NCI-H1417 treated with DMSO at 0.1 percent for 48 hours (cell line): ENCODE measurements around the gene AUTS2.

Experiments
- DNase-seq: peaks from one replicate; lab custom pipeline; 2025; lab: John Stamatoyannopoulos, UW

Gene AUTS2

GRCh38 chr7:70777251-70777650, 1179.0 kb downstream of the AUTS2 start:
- no peak for DNase-seq

DNA sequence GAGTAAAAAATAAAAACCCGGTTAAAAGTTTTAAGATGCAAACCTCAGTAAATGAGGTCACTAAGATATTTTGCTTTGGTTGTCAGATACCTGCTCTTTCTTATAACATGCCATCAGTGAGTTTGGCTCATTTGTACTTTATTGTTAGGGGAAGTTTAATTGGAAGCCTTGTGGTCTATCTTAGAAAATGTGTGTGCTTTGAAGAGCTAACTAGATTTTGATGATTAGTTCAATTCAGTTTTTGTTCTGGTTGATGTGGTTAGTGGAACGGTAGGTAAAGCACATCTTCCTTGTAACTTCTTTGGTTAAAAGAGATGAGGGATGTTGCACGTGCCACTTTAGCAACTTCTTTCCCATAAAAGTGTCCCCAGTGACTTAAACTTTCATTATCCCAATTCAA, 1180.3 kb downstream of the AUTS2 start:
- no peak for DNase-seq

GRCh38 chr7:70779321-70779720, 1181.0 kb downstream of the AUTS2 start:
- no peak for DNase-seq

DNA sequence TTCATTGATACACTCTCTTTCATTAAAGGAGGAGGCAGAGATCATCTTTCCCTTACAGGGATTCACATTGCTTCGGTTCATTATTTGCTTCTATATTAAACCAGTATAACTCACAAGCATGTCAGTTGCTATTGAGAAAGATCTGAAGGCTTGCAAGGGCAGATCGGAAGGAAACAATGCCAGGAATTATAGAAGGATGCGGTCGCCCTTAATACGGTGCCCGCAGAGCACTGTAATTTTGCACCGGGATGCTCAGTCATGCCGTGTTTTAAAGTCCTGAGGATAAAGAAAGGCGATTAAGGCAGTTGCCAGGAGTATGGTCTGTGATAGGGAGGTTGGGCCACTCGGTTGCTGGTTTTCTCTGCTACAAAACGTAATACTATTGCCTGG, 1183.6 kb downstream of the AUTS2 start:
- DNase-seq, result no peak

DNA sequence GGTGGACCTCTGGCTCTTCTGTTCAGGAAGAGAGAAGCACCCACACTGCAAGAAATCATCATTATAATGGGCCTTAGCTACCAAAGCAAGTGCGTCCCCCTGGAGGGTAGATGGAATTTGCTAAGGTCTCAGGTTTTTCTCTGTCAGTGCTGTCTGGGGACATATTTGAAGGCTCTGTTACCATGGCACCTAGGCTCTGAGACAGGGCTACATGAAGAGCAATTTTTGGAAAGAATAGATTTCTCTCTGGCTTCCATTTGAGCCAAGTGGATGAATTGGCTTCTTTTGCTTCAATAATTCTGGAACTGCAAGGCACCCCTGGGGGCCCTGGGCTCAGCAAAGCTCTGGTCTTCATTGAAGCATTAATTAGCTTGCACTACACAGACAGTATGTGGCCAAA, 1184.5 kb downstream of the AUTS2 start:
- DNase-seq, result no peak

DNA sequence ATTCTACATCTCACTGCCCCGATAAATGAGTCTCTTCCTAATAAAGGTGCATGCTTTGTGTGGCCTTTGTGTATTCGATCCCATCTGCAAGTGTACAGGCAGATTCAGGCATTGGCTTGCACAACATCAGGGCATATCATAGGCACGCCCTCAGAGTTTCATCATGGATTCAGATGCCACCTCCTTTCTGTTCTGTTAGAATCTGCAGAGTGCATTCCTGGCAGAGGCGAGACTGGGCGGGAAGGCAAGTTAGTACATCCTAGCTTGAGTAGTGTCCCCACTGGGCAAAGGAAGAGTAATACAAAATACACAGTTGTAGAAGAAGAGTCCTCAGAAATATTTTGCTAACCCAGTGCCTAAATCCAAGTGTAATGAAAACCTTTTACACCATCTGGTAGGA, 1187.2 kb downstream of the AUTS2 start:
- DNase-seq, result no peak

DNA sequence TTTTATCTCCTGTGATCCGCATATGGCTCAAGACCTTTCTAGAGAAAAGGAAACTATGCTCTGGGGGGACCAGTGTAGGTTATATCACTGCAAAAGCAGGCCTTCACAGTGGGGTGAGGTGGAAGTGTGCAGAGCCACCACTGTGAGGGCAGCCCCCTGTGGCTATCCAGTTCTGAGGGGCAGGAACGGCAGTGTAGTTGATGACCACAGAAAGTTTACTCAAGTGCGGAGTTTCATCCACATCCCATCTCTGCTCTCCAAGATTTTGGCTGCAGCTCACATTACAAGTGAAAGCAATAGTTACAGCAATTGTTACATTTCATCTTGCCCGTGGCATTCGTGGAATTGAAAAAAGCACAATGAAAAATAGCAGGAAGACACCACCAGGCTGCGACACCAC, 1187.8 kb downstream of the AUTS2 start:
- no peak for DNase-seq

DNA sequence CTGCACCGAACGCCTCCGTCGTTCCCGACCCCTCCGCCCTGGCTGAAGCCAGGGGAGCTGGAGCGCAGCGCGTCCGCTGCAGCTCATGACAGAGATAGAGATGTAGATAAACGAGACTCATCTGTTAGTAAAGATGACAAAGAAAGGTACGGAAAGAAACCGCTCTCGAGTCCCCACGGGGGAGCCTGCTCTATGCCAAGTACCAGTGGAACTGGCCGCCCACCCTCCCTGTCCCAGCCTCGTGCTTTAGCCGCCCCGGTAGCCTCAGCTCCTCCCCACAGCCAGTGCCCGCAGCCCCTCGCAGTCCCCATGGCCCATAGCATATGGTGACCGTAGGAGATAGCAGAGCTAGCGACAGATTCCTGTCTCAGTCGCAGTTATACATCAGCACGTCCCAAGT, 1189.0 kb downstream of the AUTS2 start:
- no peak for DNase-seq

- no peak for DNase-seq
These were observed 1189.5 kb downstream of the AUTS2 start for GRCh38 chr7:70787771-70788170.

- no peak for DNase-seq
These were observed 1190.0 kb downstream of the AUTS2 start for GRCh38 chr7:70788276-70788675.

- DNase-seq, result no peak
These were observed 1191.4 kb downstream of the AUTS2 start for GRCh38 chr7:70789481-70790214.

GRCh38 chr7:70790215-70791073, 1192.2 kb downstream of the AUTS2 start:
- no peak for DNase-seq

GRCh38 chr7:70791341-70791740, 1193.1 kb downstream of the AUTS2 start:
- DNase-seq, result no peak

DNA sequence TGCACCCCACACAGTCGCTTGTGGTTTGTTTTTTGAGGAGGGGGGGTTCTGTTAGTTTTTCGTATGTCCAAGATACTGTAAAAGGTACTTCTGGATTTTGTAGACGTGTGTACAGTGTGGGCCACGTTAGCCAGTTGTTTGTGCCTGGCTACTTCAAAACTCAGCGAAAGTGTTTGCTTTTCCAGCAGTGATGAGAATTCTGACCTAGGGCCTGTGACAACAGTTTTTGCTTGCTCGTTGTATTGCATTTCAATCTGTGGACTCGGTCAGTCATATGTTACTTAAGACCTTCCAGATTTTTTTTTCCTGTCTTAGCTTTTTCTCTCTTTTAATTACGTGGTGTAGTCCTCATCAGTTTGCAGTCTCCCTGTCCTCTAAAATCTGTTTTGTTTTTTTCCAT, 1194.8 kb downstream of the AUTS2 start:
- no peak for DNase-seq

- no peak for DNase-seq
These were observed 1195.5 kb downstream of the AUTS2 start for GRCh38 chr7:70793821-70794220.

DNA sequence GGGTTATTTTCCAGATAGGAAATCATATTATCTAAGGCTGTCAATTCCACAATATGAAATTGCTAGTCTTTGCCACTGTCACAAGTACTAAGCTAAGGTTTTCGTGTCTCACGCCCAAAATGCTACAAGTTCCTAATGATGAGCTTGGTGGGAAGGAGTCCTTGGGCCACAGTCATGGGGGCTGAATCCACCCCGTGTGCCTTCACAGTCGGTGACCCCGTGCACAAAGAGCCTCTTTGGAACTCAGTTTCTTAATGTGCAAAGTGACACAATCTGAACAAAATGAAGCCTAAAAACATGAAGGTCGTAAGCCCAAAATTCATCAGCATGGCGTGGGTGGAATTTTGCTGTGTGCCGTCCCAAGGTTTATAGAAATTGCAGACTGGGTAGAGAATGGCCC, 1196.7 kb downstream of the AUTS2 start:
- DNase-seq, result no peak

DNA sequence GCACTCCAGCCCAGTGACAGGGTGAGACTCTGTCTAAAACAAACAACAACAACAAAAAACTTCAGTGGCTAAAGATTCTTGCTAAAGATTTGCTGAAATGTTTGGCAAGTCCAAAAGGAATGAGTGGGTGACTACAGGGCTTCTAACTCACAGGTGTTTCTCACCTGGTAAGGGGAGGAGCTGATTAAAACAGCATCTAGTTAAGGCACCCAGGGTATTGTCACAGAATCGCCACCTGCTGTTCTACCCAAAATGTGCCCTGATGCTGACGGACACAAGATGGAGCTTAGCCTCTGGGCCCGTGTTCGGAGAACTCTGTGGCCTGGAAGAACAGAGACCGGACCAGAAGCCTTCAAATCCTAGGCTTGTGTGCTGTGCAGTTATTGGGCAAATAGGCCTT, 1197.7 kb downstream of the AUTS2 start:
- no peak for DNase-seq

GRCh38 chr7:70797109-70797514, 1198.8 kb downstream of the AUTS2 start:
- no peak for DNase-seq

DNA sequence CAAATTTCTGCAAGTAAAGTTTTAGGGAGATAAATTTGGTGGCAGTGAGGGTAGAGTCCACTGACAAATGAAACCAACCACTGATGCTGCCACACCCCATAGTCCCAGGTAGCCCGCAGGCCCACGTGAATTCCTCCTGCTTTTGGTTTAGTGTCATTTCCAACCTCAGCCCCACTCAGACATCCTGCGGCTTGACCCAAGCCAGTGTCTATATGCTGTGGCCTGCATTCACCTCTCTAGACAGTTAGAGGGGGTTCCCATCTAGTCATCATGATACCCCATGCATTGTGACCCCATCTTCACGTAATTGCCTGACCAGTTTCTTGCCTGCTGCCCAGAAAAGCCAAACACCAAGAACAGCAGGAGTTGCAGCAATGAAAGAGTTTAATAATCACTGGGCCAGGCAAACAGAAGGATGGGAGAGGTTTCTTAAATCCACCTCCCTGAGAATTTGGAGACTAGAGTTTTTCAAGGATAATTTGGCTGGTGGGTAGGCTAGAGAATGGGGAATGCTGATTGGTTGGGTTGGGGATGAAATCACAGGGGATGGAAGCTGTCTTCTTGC, 1201.6 kb downstream of the AUTS2 start:
- no peak for DNase-seq

- DNase-seq, result no peak
These were observed 1207.1 kb downstream of the AUTS2 start for GRCh38 chr7:70805360-70805759.

DNA sequence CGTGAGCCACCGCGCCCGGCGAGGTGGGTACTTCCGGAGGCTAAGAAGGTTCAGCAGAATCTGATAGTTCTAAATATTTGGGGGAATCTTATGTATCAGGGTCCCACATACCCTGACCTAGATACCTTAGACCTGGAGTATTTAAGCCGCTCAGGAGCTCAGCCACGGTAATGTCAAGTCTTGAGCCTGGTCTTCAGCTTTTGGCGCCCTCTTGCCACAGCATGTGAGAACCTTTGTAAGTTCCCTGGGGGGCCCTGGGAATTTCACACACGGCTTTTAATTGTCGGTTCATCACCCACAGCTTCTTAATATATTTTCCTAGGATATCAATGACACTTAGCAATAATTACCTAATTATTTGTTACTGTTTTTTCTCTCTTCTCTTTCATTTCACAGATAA, 1209.4 kb downstream of the AUTS2 start:
- no peak for DNase-seq

GRCh38 chr7:70808876-70809275, 1210.6 kb downstream of the AUTS2 start:
- DNase-seq, result no peak

GRCh38 chr7:70810558-70811139, 1212.4 kb downstream of the AUTS2 start:
- DNase-seq, result no peak
